Measurements from ENCODE around the gene FOXK1. TPM values are rescaled to one million over a fixed set of nuclear protein-coding genes. Genes with fewer than 3 reads are reported as not detected.
A peak's percentile ranks its signal among the peaks of the same experiment; 100 is the strongest.

The FOXK1 gene
- total and polyA plus RNA-seq, 2 of the 13 experiments (the other 11 are each of a cell fraction or from before 2014, with no cell fraction given) = 4.6 to 8.8 TPM

GRCh38 chr7:4714767-4715409 is 32.8 kb downstream of the FOXK1 start:
- Histone ChIP-seq H3K4me2 (ENCODE audit: low read depth, low read length) (peak overlapping the region; percentile 59), H3K36me3 (replicated peaks in 1 of 2; ENCODE audit: control insufficient read depth in 1 of 2, insufficient read depth in 2 of 2, low read length in 2 of 2) (peaks cover 5 to 19% of the 10 kb centered on the region in 2 experiments; a peak in 4 of 5 replicates), H3K4me1 (ENCODE audit: insufficient read depth, low read length) (peaks cover 59% of the 10 kb centered on the region), H3K4me3 (replicated peaks in 1 of 3; ENCODE audit: insufficient read depth in 1 of 3, low read depth in 2 of 3, low read length in 3 of 3) (peak overlapping the region in 1 of 3 experiments; percentile 1; a peak in 1 of 6 replicates), H3K27ac (ENCODE audit: extremely low read length, insufficient read depth, low read length) (peak overlapping the region; percentile 3), H3K9ac (ENCODE audit: insufficient read depth, low read depth, low read length) (no peak overlapping the region), H3K79me2 (ENCODE audit: insufficient read depth, low read length) (peaks cover 71% of the 10 kb centered on the region), H2AFZ (ENCODE audit: low read length) (no peak overlapping the region), H4K20me1 (ENCODE audit: insufficient read depth, low read length) (peaks cover 71% of the 10 kb centered on the region), H3K9me3 (ENCODE audit: low read length) (no peaks in the 10 kb centered on the region), H3K27me3 (ENCODE audit: control insufficient read depth in 1 of 2, insufficient read depth in 2 of 2, low read length in 2 of 2) (no peaks in the 10 kb centered on the region)
- 83% methylated on average over 26 of the region's 26 CpGs for WGBS (ENCODE audit: low lambda C conversion rate)
- intact Hi-C loops (cut with micrococcal nuclease; ENCODE audit: unreplicated experiment) (no loop called here), in situ Hi-C loops (cut with HindIII; ENCODE audit: extremely low pct_ligation_motif_present, low pct_unique_long_range_greater_than_20kb) (no loop called here)
- ChIA-PET CTCF (ENCODE audit: low intra/inter-chr PET ratio, low total read pairs) (no interaction called here), POLR2A (interaction anchor here (0.5 to 1.6 kb wide), 5 partner anchors 10 to 73 kb away, joined by 3 to 4 read pairs (median 3); partner anchors contain the start of gene AP5Z1)
- ATAC-seq (no peak), FAIRE-seq (no peak), DNase-seq (ENCODE audit: low spot score) (no peak)
- no TSS peak for BruUV-seq (replicated peaks)
- TF ChIP-seq ZBTB38 (CRISPR knock-in tag; IDR thresholded peaks at IDR 0.05) (peak; percentile 96), ZNF878 (CRISPR knock-in tag; IDR thresholded peaks at IDR 0.05) (no peak)

GRCh38 chr7:4715410-4715776 is 33.3 kb downstream of the FOXK1 start:
- ChIA-PET CTCF (ENCODE audit: low intra/inter-chr PET ratio, low total read pairs) (no interaction called here), POLR2A (interaction anchor here (0.8 to 1.6 kb wide), 4 partner anchors 9 to 74 kb away, joined by 3 to 4 read pairs (median 4); partner anchors contain the start of gene AP5Z1)
- peaks cover 5 to 24% of the 10 kb centered on the region in 2 experiments; a peak in 4 of 5 replicates for H3K36me3 ChIP-seq (replicated peaks in 1 of 2; ENCODE audit: control insufficient read depth in 1 of 2, insufficient read depth in 2 of 2, low read length in 2 of 2)
- peaks cover 72% of the 10 kb centered on the region for H3K79me2 ChIP-seq (ENCODE audit: insufficient read depth, low read length)
- intact Hi-C loops (cut with micrococcal nuclease; ENCODE audit: unreplicated experiment) (no loop called here), in situ Hi-C loops (cut with HindIII; ENCODE audit: extremely low pct_ligation_motif_present, low pct_unique_long_range_greater_than_20kb) (no loop called here)
- 33% methylated on average over 9 of the region's 13 CpGs for WGBS (ENCODE audit: low lambda C conversion rate)
- peak overlapping the region; percentile 59 for H3K4me2 ChIP-seq (ENCODE audit: low read depth, low read length)
- peak overlapping the region; percentile 3 for H3K27ac ChIP-seq (ENCODE audit: extremely low read length, insufficient read depth, low read length)
- peak; percentile 42 for FAIRE-seq
- DNase-seq (ENCODE audit: low spot score) = peak; percentile 83
- no peak overlapping the region for H3K9ac ChIP-seq (ENCODE audit: insufficient read depth, low read depth, low read length)
- no TSS peak for BruUV-seq (replicated peaks)
- no peaks in the 10 kb centered on the region for H3K9me3 ChIP-seq (ENCODE audit: low read length)
- peaks cover 66% of the 10 kb centered on the region for H4K20me1 ChIP-seq (ENCODE audit: insufficient read depth, low read length)
- ATAC-seq = peak; percentile 66
- peak overlapping the region in 1 of 3 experiments; percentile 1; a peak in 1 of 6 replicates for H3K4me3 ChIP-seq (replicated peaks in 1 of 3; ENCODE audit: insufficient read depth in 1 of 3, low read depth in 2 of 3, low read length in 3 of 3)
- H3K27me3 ChIP-seq (ENCODE audit: control insufficient read depth in 1 of 2, insufficient read depth in 2 of 2, low read length in 2 of 2) = no peaks in the 10 kb centered on the region
- H3K4me1 ChIP-seq (ENCODE audit: insufficient read depth, low read length) = peaks cover 56% of the 10 kb centered on the region
- H2AFZ ChIP-seq (ENCODE audit: low read length) = no peak overlapping the region
- TF ChIP-seq CEBPG (CRISPR knock-in tag; IDR thresholded peaks at IDR 0.05) (peak; percentile 87), FOXA3 (CRISPR knock-in tag; IDR thresholded peaks at IDR 0.05) (peak; percentile 40), GTF2F1 (IDR thresholded peaks at IDR 0.05; ENCODE audit: low read length) (no peak), ELF3 (CRISPR knock-in tag; IDR thresholded peaks at IDR 0.05) (peak; percentile 62), MLLT10 (CRISPR knock-in tag; IDR thresholded peaks at IDR 0.05) (no peak), ZNF12 (CRISPR knock-in tag; IDR thresholded peaks at IDR 0.05) (0 out of 2 replicates have a peak, but pooled peaks have one; percentile 44), BCLAF1 (IDR thresholded peaks at IDR 0.05) (no peak), NFKBIZ (CRISPR knock-in tag; IDR thresholded peaks at IDR 0.05) (no peak), ZZZ3 (CRISPR knock-in tag; IDR thresholded peaks at IDR 0.05; ENCODE audit: borderline replicate concordance) (no peak), CEBPB (IDR thresholded peaks at IDR 0.05; ENCODE audit: borderline replicate concordance, low read depth, low read length) (peak; percentile 95), SOX13 (IDR thresholded peaks at IDR 0.05) (0 out of 2 replicates have a peak, but pooled peaks have one; percentile 20), SOX13 (CRISPR knock-in tag; conservative IDR thresholded peaks at IDR 0.05 in 1 of 2, IDR thresholded peaks at IDR 0.05 in 1 of 2) (peak in 1 of 2 experiments; percentile 74; a peak in 2 of 4 replicates)
- TF ChIP-seq, protein P1, sequence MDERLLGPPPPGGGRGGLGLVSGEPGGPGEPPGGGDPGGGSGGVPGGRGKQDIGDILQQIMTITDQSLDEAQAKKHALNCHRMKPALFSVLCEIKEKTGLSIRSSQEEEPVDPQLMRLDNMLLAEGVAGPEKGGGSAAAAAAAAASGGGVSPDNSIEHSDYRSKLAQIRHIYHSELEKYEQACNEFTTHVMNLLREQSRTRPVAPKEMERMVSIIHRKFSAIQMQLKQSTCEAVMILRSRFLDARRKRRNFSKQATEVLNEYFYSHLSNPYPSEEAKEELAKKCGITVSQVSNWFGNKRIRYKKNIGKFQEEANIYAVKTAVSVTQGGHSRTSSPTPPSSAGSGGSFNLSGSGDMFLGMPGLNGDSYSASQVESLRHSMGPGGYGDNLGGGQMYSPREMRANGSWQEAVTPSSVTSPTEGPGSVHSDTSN (CRISPR knock-in tag; IDR thresholded peaks at IDR 0.05) = peak; percentile 25; the same call in 1 of the 2 replicates

All from HepG2 (cell line).